HG02981 (cell line): Measurements from ENCODE around the gene TMEM214.
"Not testable (repeated sequence)": the region's sequence is repeated elsewhere in the genome, so short reads cannot be mapped to it uniquely, and the experiment has no call there.

ENCODE experiments used
- ATAC-seq: cut with Tn5 transposase; IDR thresholded peaks from one replicate; pipeline ENCODE4 v1.9.1; 2021; ENCODE audit warnings: mild to moderate bottlenecking, moderate library complexity; ENCODE audit not compliant: unreplicated experiment

The TMEM214 gene

GRCh38 chr2:27065128-27065527 is 32.4 kb downstream of the TMEM214 start:
- ATAC-seq: no peak

GRCh38 chr2:27067385-27067784 is 34.6 kb downstream of the TMEM214 start:
- ATAC-seq: no peak

GRCh38 chr2:27069436-27069835 is 36.7 kb downstream of the TMEM214 start:
- ATAC-seq: no peak

- ATAC-seq: no peak
Measured at GRCh38 chr2:27069961-27070618, 37.3 kb downstream of the TMEM214 start.

GRCh38 chr2:27070653-27071276 is 38.0 kb downstream of the TMEM214 start:
- ATAC-seq: no peak

GRCh38 chr2:27071277-27071989 is 38.7 kb downstream of the TMEM214 start, which contains the start of gene OST4:
TSS of gene OST4 (minus strand) at chr2:27071654.
- ATAC-seq: peak; percentile 86

GRCh38 chr2:27071990-27072830 is 39.4 kb downstream of the TMEM214 start:
- ATAC-seq: peak; percentile 14

- no peak for ATAC-seq
Measured at GRCh38 chr2:27072920-27073319, 40.2 kb downstream of the TMEM214 start.

- no peak for ATAC-seq
Measured at GRCh38 chr2:27073782-27074181, 41.0 kb downstream of the TMEM214 start.

- ATAC-seq: no peak
Measured at GRCh38 chr2:27074738-27075565, 42.2 kb downstream of the TMEM214 start.

- not testable (repeated sequence) for ATAC-seq
Measured at GRCh38 chr2:27075566-27075871, 42.8 kb downstream of the TMEM214 start.

GRCh38 chr2:27076323-27076722 is 43.6 kb downstream of the TMEM214 start:
- ATAC-seq: no peak

- no peak for ATAC-seq
Measured at GRCh38 chr2:27077231-27077630, 44.5 kb downstream of the TMEM214 start.

GRCh38 chr2:27078267-27079194 is 45.8 kb downstream of the TMEM214 start, which contains the start of gene EMILIN1:
TSS of gene EMILIN1 (plus strand) at chr2:27078615. CDS start at chr2:27079066, 451 bp downstream.
- no peak for ATAC-seq

GRCh38 chr2:27079233-27080139 is 46.7 kb downstream of the TMEM214 start:
- ATAC-seq: no peak

GRCh38 chr2:27080140-27080469 is 47.3 kb downstream of the TMEM214 start:
- ATAC-seq: no peak

- no peak for ATAC-seq
Measured at GRCh38 chr2:27080603-27080936, 47.8 kb downstream of the TMEM214 start.

- ATAC-seq: no peak
Measured at GRCh38 chr2:27081984-27082772, 49.4 kb downstream of the TMEM214 start.
